K562 treated with DMSO at 1 percent for 48 hours (cell line): ENCODE measurements around the gene ANKRD33B. TPM values are rescaled to one million over a fixed set of nuclear protein-coding genes. Genes with fewer than 3 reads are reported as not detected.

ENCODE experiments used
- total RNA-seq: library from RNA; unstranded; fragments of 300-600 nt; gene quantifications from 2 replicates; pipeline ENCODE4 v1.2.3, GENCODE V29; 2022; ENCODE audit warnings: low replicate concordance; ENCODE audit errors: extremely low read depth

Gene ANKRD33B
- not detected in 2 replicates for total RNA-seq

GRCh38 chr5:10563945-10564837 is at the start of gene ANKRD33B:
Gene ANKRD33B, plus strand, starts transcription at chr5:10564070. Its CDS starts 398 bp downstream, at chr5:10564468.

Other genes with a start within 250 kb of the ANKRD33B start
- not detected in 2 replicates for gene MARCHF6, start 210.4 kb upstream of the ANKRD33B start, total RNA-seq
- not detected in 2 replicates for gene ROPN1L, start 122.2 kb upstream of the ANKRD33B start, total RNA-seq
- not detected in 2 replicates for gene DAP, start 197.2 kb downstream of the ANKRD33B start, total RNA-seq